KOPT-K1 (cell line): ENCODE data around the gene PHACTR3.

Experiments
- H3K27ac ChIP-seq: fragments of 200-600 bp; sonication (generic); 2 replicates; pipeline ENCODE4 v1.5.1; 2016; ENCODE audit warnings: antibody characterized with exemption, mild to moderate bottlenecking, low read depth, low read length; ENCODE audit not compliant: poor library complexity, severe bottlenecking
- H3K36me3 ChIP-seq: fragments of 200-600 bp; sonication (generic); 2 replicates; pipeline ENCODE4 v1.5.1; 2017; ENCODE audit warnings: antibody characterized with exemption, mild to moderate bottlenecking, low read length, moderate library complexity; ENCODE audit not compliant: insufficient read depth
- H3K9me3 ChIP-seq: fragments of 200-600 bp; sonication (generic); 2 replicates; pipeline ENCODE4 v1.5.1; 2017; ENCODE audit warnings: antibody characterized with exemption, low read length, mild to moderate bottlenecking; ENCODE audit not compliant: insufficient read depth, poor library complexity, severe bottlenecking

The PHACTR3 gene

DNA sequence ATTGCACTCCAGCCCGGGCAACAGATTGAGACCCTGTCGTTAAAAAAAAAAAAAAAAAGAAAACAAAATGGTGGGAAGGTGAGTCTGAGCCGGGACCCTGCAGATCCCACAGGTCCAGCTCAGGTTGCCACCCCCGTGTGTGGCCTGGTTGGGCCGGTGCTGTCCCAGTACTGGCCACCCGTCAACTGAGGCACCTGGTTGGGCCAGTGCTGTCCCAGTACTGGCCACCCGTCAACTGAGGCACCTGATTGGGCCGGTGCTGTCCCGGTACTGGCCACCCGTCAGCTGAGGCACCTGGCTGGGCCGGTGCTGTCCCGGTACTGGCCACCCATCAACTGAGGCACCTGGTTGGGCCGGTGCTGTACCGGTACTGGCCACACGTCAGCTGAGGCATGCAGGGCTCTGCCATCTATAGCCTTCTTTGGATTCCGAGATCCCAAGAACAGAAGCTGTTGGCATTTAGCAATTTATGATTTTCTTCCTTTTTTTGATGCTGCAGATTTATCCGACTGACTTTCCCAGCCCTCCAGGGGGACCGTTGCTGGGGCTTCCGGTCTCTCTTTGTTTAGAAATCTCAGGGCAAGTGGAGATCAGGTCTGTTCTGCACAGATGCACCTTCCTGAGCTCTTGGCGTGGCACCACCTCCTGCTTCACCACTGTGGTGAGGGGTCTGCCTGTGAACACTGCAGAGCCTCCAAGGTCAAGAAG, 215.3 kb downstream of the PHACTR3 start:
- Histone ChIP-seq H3K9me3 (no peaks in the 10 kb centered on the region), H3K36me3 (peaks cover 20% of the 10 kb centered on the region), H3K27ac (no peak overlapping the region)

DNA sequence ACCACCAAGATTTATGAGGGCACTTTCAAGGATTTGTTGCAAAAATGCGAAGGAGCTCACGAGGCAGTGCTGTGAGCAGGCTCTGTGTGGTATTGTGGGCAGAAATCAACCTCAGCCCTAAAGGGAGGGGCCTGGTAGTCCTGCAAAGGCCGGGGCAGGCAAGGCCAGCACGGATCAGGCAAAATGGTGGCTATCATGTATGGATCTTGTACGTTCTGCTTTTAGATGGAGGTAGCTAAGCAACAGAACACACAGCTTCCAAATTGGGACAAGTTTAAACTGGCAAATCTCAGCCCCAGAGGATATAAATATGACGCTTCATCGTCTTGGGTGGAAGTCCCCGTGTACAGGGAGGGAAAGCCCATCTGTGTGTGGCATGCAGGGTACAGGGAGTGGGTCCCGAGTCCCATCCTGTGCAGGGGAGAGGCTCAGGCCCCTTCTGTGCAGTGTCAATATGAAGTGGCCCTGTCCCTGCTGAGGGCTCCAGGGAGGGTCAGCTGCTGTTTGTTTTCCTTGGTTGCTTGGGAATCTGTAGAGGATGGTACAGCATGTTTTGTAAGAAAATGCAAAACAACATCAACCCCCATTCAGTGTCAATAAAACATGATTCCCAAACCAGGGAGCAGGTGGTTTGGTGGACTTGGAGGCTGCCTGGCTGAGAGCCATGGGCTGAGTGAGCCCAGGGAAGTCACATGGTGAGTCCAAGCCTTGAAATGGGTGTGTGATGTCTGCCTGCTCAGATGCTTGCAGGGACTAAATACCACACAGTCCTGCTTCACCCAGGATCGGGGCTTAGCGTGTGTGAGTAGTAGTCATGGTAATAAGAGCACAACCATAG, 216.1 kb downstream of the PHACTR3 start:
- no peaks in the 10 kb centered on the region for H3K9me3 ChIP-seq
- no peak overlapping the region for H3K27ac ChIP-seq
- peaks cover 27% of the 10 kb centered on the region for H3K36me3 ChIP-seq

DNA sequence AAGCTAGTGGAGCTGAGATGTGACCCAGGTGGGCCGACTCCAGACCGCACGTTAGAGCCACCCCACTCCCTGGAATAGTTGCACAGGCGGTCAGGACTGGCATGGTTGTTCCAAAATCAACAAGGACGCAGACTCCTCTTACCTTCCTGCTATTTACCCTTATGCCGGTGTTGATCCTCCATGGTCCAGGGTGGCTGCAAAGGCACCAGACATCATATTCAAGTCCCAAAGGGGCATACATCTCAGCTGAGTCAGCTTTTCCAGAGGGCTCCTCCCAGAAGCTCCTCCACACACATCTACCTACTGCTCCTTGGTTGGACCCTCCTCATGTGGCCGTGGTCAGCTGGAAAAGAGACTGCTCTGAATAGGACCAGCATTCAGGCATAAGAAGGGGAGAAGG, 216.9 kb downstream of the PHACTR3 start:
- Histone ChIP-seq H3K9me3 (no peaks in the 10 kb centered on the region), H3K36me3 (peaks cover 27% of the 10 kb centered on the region), H3K27ac (no peak overlapping the region)

DNA sequence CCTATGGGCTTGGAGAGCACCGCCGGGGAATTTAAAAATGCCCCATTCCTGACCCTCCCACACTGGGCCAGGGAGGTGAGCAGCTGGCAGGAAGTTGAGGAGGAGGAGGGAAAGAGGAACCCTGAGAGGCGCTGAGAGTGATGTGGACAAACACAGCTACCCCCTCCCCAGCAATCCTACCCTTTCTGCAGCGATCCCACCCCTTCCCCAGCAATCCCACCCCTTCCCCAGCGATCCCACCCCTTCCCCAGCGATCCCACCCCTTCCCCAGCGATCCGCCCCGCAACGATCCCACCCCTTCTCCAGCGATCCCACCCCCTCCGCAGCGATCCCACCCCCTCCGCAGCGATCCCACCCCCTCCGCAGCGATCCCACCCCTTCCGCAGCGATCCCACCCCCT, 217.4 kb downstream of the PHACTR3 start:
- Histone ChIP-seq H3K9me3 (no peaks in the 10 kb centered on the region), H3K36me3 (peaks cover 30% of the 10 kb centered on the region), H3K27ac (no peak overlapping the region)

DNA sequence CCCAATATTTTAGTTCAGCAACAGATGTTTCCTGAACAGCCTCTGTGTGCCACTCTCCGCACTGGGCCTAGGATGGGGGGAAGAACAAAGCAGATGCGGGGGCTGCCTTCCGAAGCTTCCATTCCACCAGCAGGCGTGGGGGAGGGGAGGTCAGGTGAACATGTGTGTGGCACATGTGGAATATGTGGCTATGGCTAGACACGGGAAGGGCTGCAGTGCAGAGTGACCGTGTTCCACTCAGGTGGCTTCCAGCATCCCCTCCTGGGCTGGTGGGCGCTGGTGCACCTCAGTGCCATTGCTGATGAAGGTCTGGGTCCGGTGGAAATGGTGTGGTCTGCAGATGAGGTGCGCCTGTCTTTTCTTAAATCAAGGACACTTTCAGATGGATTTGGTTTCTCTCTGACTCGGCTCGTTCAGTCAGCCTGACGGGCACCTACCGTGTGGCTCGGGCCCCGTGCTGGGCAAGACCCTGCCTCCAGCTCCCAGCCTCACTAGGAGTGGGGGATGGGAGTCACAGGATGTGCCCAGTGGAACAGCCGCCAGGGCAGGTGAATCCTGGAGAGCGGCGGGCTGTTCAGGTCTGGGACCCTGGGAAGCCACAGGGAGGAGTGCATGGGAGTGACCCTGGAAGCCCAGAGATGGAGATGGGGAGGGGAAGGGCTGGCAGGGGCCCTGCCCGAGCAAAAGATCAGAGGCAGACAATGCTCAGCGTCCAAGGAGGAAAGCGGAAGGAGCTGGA, 218.1 kb downstream of the PHACTR3 start:
- Histone ChIP-seq H3K9me3 (no peaks in the 10 kb centered on the region), H3K36me3 (peaks cover 29% of the 10 kb centered on the region), H3K27ac (no peak overlapping the region)

DNA sequence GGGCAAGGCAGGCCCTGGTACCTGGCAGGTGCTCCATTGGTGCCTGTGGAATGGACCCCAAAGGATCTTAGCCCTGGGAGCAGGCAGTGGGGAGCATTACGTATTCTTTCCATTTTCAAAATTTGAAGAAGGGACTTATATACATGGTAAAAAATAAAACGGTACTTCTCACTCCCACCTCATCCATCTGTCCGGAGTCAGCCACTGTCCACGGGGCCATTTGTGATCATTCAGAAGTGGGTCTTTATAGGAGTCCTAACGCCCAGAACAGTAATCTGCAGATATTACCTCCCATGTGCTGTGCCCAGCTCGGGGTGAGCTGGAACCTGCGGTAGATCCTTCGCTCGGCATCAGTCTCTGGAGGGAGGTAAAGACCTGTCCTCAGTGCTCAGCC, 218.7 kb downstream of the PHACTR3 start:
- H3K9me3 ChIP-seq = no peaks in the 10 kb centered on the region
- H3K27ac ChIP-seq = no peak overlapping the region
- H3K36me3 ChIP-seq = peaks cover 26% of the 10 kb centered on the region

DNA sequence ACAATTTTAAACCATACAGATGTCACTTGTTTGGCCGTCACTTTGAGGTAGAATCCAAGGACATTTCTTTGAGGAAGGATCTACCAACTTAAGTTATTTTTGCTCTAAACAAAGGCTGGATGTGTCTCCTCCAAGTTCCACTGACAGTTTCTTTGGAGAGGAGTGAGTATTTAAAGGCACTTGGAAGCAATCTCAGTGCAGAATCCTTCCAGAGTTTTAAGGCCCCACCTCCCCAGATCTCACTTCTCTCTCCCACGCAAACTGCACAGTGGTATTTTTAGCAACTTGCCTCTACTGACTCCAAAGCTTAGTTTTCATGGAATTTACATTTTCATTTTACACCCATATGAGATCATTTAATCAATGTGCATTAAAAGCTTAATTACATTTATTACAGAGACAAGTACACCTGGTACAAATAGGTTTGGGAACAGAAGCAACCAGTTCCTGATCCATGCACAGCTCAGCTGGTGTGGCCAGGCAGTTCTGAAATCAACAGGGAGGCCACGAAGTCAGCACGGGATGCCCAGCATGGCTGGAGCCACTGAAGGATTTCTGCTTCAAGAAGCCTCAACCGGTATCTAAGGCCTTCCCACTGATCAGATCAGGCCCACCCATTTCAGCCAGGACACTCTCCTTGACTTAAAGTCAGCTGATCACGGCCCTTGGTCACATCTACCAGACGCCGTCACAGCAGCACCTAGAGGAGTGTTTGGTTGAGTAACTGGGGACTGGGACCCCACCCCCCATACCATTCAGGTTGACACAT, 219.3 kb downstream of the PHACTR3 start:
- H3K36me3 ChIP-seq = peaks cover 28% of the 10 kb centered on the region
- no peaks in the 10 kb centered on the region for H3K9me3 ChIP-seq
- no peak overlapping the region for H3K27ac ChIP-seq

DNA sequence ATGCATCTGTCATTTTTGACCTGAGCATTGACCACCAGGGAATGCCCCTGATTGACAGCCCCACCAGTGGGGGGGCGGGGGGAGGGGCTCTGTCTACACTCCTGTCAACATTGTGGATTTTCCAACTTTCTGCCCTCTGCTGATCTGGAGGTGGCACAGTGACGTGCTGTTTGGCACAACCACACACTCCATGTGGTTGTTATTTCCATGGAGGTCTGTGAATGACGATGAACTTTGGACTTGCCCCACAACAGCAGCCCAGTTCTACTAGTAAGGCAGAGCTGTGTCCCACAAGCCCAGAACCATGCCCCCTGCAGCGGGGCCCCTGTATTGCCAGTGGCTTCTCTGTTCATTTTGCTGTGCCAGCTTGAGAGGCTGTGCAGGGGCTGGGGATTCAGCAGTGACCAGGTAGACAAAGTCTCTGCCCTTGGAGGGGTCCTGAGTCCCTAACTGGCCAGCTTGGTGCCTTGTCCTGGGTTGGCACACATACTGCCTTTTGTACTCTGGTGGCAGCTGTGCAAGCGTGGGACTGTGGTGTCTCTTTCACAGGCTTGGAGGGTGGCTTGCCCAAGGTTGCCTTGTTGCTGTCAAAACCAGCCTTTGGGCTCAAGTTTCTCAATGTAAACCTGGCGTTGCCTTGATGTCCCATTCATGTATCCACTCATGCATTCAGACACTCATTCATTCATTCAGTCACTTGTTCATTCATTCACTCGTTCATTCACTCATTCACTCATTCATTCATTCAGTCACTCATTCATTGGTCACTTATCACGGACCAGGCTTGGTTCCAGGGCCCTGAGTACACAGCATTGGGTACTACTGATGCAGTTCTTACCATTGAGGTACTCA, 220.6 kb downstream of the PHACTR3 start:
- Histone ChIP-seq H3K36me3 (peaks cover 29% of the 10 kb centered on the region), H3K27ac (no peak overlapping the region), H3K9me3 (no peaks in the 10 kb centered on the region)

DNA sequence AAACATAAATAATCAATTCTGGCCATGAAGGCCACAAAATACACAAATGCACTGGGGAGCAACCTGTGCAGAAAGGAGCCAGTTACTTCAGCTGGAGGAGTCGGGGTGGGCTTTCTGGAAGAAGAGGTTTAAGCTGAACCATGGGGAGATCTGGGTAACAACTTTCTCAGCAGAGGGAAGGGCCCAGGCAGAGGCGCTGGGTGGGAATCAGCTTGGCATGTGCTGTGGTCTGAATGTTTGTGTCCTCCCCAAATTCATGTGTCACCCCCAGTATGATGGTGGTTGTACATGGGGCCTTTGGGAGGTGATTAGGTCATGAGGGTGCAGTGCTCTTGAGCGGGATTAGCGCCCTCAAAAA, 221.2 kb downstream of the PHACTR3 start:
- no peak overlapping the region for H3K27ac ChIP-seq
- no peaks in the 10 kb centered on the region for H3K9me3 ChIP-seq

DNA sequence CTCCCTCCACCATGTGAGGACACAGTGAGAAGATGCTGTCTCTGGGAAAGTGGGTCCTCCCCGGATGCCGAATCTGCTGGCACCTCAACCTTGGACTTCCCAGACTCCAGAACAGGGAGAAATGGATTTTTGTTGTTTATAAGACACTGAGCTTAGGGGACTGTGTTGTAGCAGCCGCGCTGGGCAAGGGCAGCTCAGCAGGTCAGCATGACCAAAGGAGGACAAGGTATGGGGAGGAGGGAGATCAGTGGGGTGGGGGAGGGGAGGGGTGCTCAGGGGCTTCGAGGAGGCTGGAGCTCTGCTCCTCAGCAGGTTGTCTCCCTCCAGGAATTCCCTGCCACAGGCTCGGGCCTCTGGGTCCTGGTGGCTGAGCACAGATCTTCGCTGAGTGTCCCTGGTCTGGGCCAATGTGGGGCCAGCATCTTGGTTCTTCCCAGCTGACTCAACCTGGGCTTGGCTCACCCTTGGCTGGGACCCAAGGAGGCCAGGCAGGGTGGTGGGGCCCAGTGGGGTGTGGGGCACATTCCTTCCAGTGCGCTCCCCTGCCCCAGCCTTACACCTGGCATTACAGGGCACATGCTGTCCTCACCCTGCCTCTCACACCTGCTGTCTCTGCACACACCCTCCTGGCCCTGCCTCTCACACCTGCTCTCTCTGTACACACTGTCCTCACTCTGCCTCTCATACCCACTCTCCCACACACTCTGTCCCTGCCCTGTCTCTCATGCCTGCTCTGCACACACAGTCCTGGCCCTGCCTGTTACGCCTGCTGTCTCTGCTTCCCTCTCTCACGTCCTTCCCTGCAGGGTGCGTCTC, 221.8 kb downstream of the PHACTR3 start:
- H3K9me3 ChIP-seq = no peaks in the 10 kb centered on the region
- H3K27ac ChIP-seq = no peak overlapping the region
- peaks cover 20% of the 10 kb centered on the region for H3K36me3 ChIP-seq

More for the DNA sequence above, 221.2 kb downstream of the PHACTR3 start:
- peaks cover 24% of the 10 kb centered on the region for H3K36me3 ChIP-seq

DNA sequence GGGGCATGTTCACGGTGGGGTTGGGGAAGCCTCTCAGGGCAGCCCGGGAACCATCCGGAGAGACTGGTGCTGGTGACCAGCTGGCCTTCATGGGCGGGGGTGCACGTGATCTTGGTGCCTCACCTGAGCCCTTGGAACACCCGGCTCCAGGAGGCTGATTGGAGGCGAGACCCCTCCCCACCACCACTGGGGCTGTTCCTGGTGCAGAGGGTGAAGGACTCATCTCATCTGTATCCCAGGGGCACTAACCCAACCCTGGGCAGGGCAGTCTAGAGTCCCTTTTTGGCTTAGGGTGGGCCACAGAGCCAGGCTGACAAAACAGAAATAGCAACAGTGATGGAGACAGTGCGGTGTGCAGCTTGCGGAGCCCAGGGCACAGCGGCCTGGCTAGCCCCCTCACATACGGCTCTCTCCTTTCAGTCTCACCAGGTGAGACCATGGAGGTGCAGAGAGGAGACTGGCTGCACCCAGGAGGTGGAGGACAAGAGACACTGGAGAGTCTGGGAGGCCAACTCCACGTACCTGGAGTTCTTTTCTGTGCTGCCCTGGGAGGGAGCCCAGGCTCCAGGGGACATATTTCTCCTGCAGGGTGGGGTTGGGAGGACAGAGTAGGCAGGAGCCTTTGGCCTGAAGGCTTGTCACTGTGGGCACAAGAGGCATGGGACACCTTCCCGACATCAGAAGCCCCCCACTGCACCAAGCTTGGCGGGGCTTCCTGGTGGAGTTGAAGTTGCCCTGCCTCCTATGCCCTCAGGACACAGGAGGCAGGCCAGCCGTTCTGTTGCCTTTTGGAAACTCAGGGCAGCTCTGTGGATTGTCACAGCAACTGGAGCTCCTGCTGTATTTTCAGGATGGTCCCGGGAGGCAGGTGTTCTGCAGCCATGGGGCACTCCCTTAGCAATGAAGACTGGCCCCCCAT, 223.1 kb downstream of the PHACTR3 start:
- Histone ChIP-seq H3K27ac (no peak overlapping the region), H3K9me3 (no peaks in the 10 kb centered on the region), H3K36me3 (peaks cover 25% of the 10 kb centered on the region)

DNA sequence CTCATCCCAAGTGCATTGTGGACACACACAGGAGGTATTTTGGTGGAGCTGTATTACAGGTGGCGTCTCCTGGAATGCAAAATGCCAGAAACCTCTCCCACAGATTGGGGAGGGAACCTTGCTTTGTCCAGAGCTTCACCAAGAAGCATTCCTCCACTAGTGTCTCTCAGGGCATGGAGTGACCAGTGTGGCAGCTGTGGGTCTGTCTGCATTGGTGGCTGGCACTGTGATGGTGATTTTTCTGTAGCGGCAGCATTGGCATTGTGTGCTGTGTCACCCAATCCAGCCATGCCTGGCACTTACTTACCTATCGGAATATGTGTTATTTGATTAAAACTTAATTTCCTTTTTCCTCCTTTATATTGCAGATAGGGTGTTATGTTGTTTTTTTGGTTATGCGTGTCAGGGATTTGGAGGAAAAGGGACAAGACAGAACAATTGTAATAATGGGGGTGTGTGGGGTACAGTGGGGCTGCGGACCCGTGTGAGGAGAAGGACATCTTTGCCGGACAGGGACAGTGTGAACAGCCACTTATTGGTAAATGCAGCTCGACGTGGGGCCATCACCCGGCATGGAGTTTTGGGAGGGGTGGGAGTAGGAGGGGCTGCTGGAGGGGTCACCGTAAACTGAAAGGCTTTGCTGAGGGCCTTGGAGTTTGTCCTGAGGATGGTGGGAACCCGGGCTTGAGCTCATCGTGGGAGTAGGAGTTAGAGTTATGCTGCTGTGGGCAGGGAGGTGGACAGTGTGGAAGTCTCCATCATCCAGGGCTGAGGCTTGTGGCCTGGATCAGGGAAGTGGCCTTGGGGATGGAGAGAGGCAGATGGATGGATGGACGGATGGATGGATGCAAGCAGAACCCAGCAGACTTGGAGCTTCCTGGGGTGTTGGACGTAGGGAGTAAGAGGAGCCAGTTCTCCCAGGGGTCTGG, 224.0 kb downstream of the PHACTR3 start:
- Histone ChIP-seq H3K9me3 (no peaks in the 10 kb centered on the region), H3K36me3 (peaks cover 33% of the 10 kb centered on the region), H3K27ac (no peak overlapping the region)
